Measurements from ENCODE around the gene VPS33B.
A peak's percentile ranks its signal among the peaks of the same experiment; 100 is the strongest.

Gene VPS33B

DNA sequence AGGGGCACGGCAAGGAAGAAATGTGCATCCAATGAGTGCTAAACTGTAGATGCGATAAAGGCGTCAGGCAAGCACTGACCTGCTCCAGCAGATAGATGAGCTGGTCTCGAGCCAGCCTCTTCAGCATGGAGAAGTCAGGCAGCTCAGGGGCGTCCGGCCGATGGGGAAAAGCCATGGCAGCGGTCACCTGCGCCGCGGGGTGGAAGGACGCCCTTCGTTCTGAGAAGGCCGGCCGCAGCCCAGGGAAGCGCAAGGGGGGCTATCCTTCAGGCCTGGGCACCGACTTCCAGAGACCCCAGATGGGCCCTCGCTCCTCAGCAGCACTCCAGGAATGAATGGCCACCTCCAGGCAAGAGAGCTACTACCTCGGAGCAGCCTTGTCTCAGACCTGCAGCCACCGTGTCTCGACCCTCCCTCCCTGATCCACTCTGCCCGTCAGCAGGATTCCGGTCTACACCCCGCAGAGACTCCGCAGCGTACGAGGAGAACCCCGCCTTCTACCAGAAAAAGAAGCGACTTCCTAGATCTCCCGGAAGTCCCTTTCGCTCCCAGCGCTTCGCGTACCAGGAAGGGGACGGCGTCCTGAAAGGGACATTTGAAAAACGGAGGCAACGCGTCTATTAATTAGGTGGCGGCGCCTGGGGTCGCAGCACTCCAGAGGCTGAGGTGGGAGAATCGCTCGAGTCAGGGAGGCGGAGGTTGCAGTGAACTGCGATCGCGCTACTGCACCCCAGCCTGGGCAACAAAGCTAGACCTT, at the start of gene VPS33B:
VPS33B (minus strand) TSS at position 520 of the 757 bp plus-strand sequence; CDS start at position 175, 345 bp downstream.
- H3K4me3 ChIP-seq (ENCODE audit: low read depth, low read length): peak within 1 kb of the TSS; percentile 99
- TF ChIP-seq, protein P1, sequence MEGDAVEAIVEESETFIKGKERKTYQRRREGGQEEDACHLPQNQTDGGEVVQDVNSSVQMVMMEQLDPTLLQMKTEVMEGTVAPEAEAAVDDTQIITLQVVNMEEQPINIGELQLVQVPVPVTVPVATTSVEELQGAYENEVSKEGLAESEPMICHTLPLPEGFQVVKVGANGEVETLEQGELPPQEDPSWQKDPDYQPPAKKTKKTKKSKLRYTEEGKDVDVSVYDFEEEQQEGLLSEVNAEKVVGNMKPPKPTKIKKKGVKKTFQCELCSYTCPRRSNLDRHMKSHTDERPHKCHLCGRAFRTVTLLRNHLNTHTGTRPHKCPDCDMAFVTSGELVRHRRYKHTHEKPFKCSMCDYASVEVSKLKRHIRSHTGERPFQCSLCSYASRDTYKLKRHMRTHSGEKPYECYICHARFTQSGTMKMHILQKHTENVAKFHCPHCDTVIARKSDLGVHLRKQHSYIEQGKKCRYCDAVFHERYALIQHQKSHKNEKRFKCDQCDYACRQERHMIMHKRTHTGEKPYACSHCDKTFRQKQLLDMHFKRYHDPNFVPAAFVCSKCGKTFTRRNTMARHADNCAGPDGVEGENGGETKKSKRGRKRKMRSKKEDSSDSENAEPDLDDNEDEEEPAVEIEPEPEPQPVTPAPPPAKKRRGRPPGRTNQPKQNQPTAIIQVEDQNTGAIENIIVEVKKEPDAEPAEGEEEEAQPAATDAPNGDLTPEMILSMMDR (IDR thresholded peaks at IDR 0.05; ENCODE audit: low read depth, low read length): no peak

DNA sequence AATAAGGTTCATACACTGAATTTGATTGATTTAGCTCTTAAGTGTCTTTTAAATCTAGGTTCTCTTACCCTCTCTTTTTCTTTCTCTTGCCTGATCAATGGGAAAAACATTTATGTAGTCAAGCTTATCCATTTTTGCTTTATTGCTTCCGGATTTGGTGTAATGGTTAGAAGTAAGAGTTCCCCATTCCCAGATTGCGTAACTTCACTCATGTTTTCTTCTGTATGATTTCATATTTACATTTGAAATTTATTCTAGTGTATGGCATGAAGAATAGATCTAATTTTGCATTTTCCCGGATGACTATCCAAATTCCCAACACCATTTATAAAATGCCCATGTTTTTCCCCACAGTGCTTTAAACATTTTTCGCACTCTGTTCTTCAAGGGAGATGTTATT, 49.8 kb upstream of the VPS33B start:
- H3K4me3 ChIP-seq (ENCODE audit: low read depth, low read length): no peak overlapping the region
- TF ChIP-seq, protein P1 (IDR thresholded peaks at IDR 0.05; ENCODE audit: low read depth, low read length): no peak

DNA sequence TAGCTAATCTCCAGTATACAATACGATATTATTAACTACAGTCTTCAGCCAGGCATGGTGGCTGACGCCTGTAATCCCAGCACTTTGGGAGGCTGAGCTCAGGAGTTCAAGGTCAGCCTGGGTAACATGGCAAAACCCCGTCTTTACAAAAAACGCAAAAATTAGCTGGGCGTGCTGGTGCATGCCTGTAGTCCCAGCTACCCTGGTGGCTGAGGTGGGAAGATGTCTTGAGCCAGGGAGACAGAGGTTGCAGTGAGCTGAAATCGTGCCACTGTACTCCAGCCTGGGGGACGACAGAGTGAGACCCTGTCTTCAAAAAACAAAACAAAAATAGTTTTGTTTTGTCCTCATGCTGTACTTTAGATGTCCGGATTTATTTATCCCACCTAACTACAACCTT, 48.5 kb upstream of the VPS33B start:
- TF ChIP-seq, protein P1 (IDR thresholded peaks at IDR 0.05; ENCODE audit: low read depth, low read length): no peak
- no peak overlapping the region for H3K4me3 ChIP-seq (ENCODE audit: low read depth, low read length)

DNA sequence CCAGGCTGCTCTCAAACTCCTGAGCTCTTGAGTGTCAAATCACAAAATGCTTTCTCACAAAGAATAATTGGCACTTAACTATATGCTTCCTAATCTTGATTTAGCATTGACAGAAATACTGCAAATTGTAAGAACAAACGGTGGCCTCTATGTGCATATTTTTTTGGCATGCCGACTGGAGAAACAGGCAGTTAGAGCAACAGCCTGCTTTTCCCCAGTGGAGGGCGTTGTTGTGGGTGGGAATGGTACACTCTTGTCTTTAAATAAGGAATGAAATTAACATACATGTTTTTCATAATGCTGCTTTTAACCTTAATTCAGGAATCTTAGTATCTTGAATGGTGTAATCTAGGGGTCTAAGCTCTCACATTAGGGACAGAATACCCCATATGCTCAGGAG, 46.6 kb upstream of the VPS33B start:
- TF ChIP-seq, protein P1 (IDR thresholded peaks at IDR 0.05; ENCODE audit: low read depth, low read length): no peak
- H3K4me3 ChIP-seq (ENCODE audit: low read depth, low read length): no peak overlapping the region

DNA sequence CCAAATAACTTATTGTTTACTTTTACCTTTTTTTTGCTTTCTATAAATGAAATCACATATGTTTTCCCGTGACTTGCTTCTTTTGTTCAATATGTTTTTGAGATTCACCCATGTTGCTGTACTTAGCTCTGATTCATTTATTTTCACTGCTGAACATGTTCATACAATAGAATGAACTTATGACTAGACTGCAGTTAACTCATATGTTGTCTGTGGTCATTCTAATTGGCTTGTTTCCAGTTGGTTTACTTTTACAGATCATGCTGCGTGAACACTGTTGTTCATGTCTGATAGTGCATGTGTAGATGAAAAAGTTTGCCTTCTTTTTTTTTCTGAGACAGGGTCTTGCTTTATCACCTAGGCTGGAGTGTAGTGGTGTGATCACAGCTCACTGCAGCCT, 46.0 kb upstream of the VPS33B start:
- H3K4me3 ChIP-seq (ENCODE audit: low read depth, low read length): no peak overlapping the region
- TF ChIP-seq, protein P1 (IDR thresholded peaks at IDR 0.05; ENCODE audit: low read depth, low read length): no peak

DNA sequence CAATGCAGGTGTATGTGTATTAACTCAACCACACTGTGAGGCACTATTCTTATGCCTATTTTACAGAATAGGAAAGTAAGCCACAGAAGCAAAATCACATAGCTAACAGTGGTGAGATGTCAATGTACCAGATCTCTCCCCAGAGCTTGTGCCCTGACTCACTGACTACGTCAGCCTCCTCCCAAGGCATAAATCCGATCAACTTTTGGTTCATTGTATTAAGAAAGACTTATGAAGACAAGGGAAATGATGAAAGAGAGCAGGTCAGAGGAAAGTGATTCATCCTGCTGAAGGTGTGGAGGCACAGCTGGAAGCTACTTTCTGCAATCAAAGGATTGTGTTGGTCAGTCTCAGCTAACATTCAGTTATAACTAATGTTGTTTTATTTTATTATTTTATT, 44.6 kb upstream of the VPS33B start:
- TF ChIP-seq, protein P1 (IDR thresholded peaks at IDR 0.05; ENCODE audit: low read depth, low read length): no peak
- H3K4me3 ChIP-seq (ENCODE audit: low read depth, low read length): no peak overlapping the region

DNA sequence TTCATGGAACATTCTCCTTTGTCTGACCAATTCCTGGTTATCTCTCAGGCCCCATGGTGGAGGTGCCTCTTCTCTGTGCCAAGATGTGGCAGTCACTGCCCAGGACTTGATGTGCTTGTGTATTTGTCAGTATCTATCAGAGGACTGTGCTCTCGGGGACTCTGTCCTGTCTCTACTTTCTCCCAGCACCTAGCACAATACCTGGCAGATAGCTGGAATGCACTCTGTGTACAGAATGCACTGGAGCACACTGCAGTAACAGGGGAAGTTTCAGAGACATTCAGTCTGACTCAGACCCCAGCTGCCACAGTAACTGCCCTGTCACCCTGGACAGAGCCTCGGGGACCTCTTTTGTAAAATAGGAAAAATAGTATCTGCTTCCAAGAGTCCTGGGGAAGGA, 43.1 kb upstream of the VPS33B start:
- no peak overlapping the region for H3K4me3 ChIP-seq (ENCODE audit: low read depth, low read length)
- TF ChIP-seq, protein P1 (IDR thresholded peaks at IDR 0.05; ENCODE audit: low read depth, low read length): no peak

Data from WI38 (cell line).